Measurements from ENCODE around the gene DIAPH1.

- no peak for TF ChIP-seq CTCF (IDR thresholded peaks at IDR 0.05; ENCODE audit: low read depth, low read length)
- TF ChIP-seq EZH2phosphoT487 (IDR thresholded peaks at IDR 0.05; ENCODE audit: low read depth) = no peak
These were observed 117.0 kb downstream of the DIAPH1 start for GRCh38 chr5:141501761-141502160.

All from OCI-LY3 (cell line).